Measurements from ENCODE around the gene PIP4K2B. TPM values are rescaled to one million over a fixed set of nuclear protein-coding genes. Genes with fewer than 3 reads are reported as not detected.

PIP4K2B gene
- total and polyA plus RNA-seq, 7 donors = 5.1 to 50.1 (median 44.1) TPM

- no peak for DNase-seq
- H3K36me3 ChIP-seq = peaks cover 0 to 9% (median 3%) of the 10 kb centered on the region in 4 donors
- WGBS, 2 donors = 3 to 8% methylated on average over 12 of the region's 12 CpGs
- H3K4me3 ChIP-seq = peak overlapping the region; percentile 60 to 82 (median 74)
- intact Hi-C loops (cut with DNase I) = loop anchor here (2.0 kb wide), 1 partner anchor 19 kb away; the partner anchor contains the start of gene CISD3
- TF ChIP-seq POLR2AphosphoS5 (IDR thresholded peaks at IDR 0.05) (no peak), CTCF (IDR thresholded peaks at IDR 0.05) (no peak), POLR2A (IDR thresholded peaks at IDR 0.05) (no peak), EP300 (IDR thresholded peaks at IDR 0.05) (no peak)
- peaks cover 0 to 26% (median 0%) of the 10 kb centered on the region in 3 donors for H3K27me3 ChIP-seq
- no peaks in the 10 kb centered on the region for H3K9me3 ChIP-seq
- H3K4me1 ChIP-seq = peaks cover 0 to 76% (median 69%) of the 10 kb centered on the region in 4 donors
- H3K27ac ChIP-seq = peak overlapping the region; percentile 86 to 94 (median 89)
Observed at GRCh38 chr17:38750044-38750311, 49.4 kb downstream of the PIP4K2B start.

- TF ChIP-seq POLR2AphosphoS5 (IDR thresholded peaks at IDR 0.05) (peak; percentile 50 to 76 (median 72)), POLR2A (IDR thresholded peaks at IDR 0.05) (peak; percentile 51 to 52), CTCF (IDR thresholded peaks at IDR 0.05) (no peak), EP300 (IDR thresholded peaks at IDR 0.05) (peak in 1 of 4 donors; percentile 33)
- peak overlapping the region; percentile 60 to 82 (median 74) for H3K4me3 ChIP-seq
- peaks cover 0 to 76% (median 67%) of the 10 kb centered on the region in 4 donors for H3K4me1 ChIP-seq
- peaks cover 0 to 8% (median 1%) of the 10 kb centered on the region in 4 donors for H3K36me3 ChIP-seq
- 1% methylated on average over 79 of the region's 79 CpGs for WGBS, 2 donors
- peaks cover 0 to 26% (median 0%) of the 10 kb centered on the region in 3 donors for H3K27me3 ChIP-seq
- H3K27ac ChIP-seq = peak overlapping the region; percentile 86 to 94 (median 89)
- peak; percentile 95 for DNase-seq
- intact Hi-C loops (cut with DNase I) = loop anchor here (2.0 kb wide), 1 partner anchor 19 kb away; the partner anchor contains the start of gene CISD3
- H3K9me3 ChIP-seq = no peaks in the 10 kb centered on the region
Observed at GRCh38 chr17:38749223-38750043, 49.9 kb downstream of the PIP4K2B start.

GRCh38 chr17:38748892-38749222 is 50.5 kb downstream of the PIP4K2B start:
- H3K36me3 ChIP-seq = peaks cover 0 to 2% (median 0%) of the 10 kb centered on the region in 4 donors
- intact Hi-C loops (cut with DNase I) = no loop called here
- H3K4me1 ChIP-seq = peaks cover 0 to 71% (median 64%) of the 10 kb centered on the region in 4 donors
- H3K4me3 ChIP-seq = peak overlapping the region; percentile 60 to 82 (median 74)
- H3K27ac ChIP-seq = peak overlapping the region; percentile 86 to 94 (median 89)
- TF ChIP-seq CTCF (IDR thresholded peaks at IDR 0.05) (no peak), POLR2AphosphoS5 (IDR thresholded peaks at IDR 0.05) (no peak), EP300 (IDR thresholded peaks at IDR 0.05) (no peak), POLR2A (IDR thresholded peaks at IDR 0.05) (no peak)
- no peak for DNase-seq
- no peaks in the 10 kb centered on the region for H3K9me3 ChIP-seq
- 1% methylated on average over 32 of the region's 32 CpGs for WGBS, 2 donors
- H3K27me3 ChIP-seq = peaks cover 0 to 26% (median 0%) of the 10 kb centered on the region in 3 donors

GRCh38 chr17:38748149-38748891 is 51.0 kb downstream of the PIP4K2B start, which contains the start of gene PCGF2:
PCGF2 (minus strand) TSS chr17:38748336; CDS start chr17:38740402, 7,934 bp downstream.
- TF ChIP-seq POLR2AphosphoS5 (IDR thresholded peaks at IDR 0.05) (peak in 3 of 4 donors; percentile 45 to 84 (median 76)), POLR2A (IDR thresholded peaks at IDR 0.05) (peak in 1 of 2 donors; percentile 30), CTCF (IDR thresholded peaks at IDR 0.05) (no peak)
- Histone ChIP-seq H3K4me1 (peaks cover 0 to 71% (median 61%) of the 10 kb centered on the region in 4 donors), H3K36me3 (no peaks in the 10 kb centered on the region), H3K27me3 (peaks cover 0 to 26% (median 0%) of the 10 kb centered on the region in 3 donors), H3K27ac (peak within 1 kb of the TSS; percentile 86 to 94 (median 89)), H3K9me3 (no peaks in the 10 kb centered on the region), H3K4me3 (peak within 1 kb of the TSS; percentile 60 to 82 (median 74))
- 0 to 1% methylated on average over 47 of the region's 47 CpGs for WGBS, 2 donors
- DNase-seq = peak; percentile 94
- intact Hi-C loops (cut with DNase I) = no loop called here

All from sigmoid colon (tissue), 7 donors.